ENCODE data around the gene CD320. TPM values are rescaled to one million over a fixed set of nuclear protein-coding genes. Genes with fewer than 3 reads are reported as not detected.
A peak's percentile ranks its signal among the peaks of the same experiment; 100 is the strongest.

Gene CD320
- total and polyA plus RNA-seq, 4 donors = 19.1 to 55.6 (median 46.2) TPM

DNA sequence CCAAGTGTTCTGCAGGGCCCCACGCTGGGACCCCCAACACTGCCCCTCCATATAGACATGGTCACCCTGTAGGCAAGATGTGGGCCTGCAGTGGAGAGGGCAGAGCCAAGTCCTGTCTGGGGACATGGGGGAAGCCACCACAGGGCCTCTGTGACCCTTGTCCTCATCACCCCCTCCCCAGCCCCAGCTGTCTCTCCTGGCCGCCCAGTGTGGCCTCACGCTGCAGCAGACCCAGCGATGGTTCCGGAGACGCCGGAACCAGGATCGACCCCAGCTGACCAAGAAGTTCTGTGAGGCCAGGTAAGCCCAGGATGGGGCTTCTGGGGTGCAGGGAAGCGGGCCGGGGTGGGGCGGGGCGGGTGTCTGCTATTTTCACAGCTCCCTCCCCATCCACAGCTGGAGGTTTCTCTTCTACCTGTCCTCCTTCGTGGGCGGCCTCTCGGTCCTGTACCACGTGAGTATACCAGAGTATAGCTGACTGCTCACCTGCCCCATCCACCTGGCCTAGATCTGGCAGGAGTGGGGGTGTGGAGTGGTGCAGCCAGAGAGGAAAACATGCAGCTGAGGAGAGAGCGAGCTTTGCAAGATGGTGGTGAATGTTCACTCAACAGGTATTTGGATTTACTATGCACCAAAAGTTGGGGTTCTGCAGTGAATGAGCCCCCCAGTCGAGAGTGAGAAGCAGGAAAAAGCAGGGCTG, 52.6 kb downstream of the CD320 start:
- Histone ChIP-seq H3K4me3 (no peak overlapping the region), H3K4me1 (ENCODE audit: control insufficient read depth in 5 of 5, insufficient read depth in 5 of 5, low read length in 5 of 5) (no peaks in the 10 kb centered on the region), H3K9ac (ENCODE audit: insufficient read depth in 1 of 2, low read length in 2 of 2) (no peak overlapping the region), H3K27ac (ENCODE audit: low read depth in 1 of 2, low read length in 1 of 2) (no peak overlapping the region), H3K27me3 (ENCODE audit: control insufficient read depth in 3 of 3, insufficient read depth in 3 of 3, low read length in 2 of 3) (no peaks in the 10 kb centered on the region), H3K36me3 (ENCODE audit: control insufficient read depth in 4 of 4, insufficient read depth in 4 of 4, low read length in 4 of 4) (peaks cover 0 to 35% (median 15%) of the 10 kb centered on the region in 4 donors), H3K9me3 (ENCODE audit: control insufficient read depth in 4 of 4, insufficient read depth in 3 of 4, low read length in 3 of 4) (no peaks in the 10 kb centered on the region)
- DNase-seq (peak in 1 of 3 donors; percentile 10), ATAC-seq (ENCODE audit: insufficient read depth, low FRiP score) (no peak)
- 93 to 94% methylated on average over 17 to 18 of the region's 18 CpGs for WGBS, 2 donors
- TF ChIP-seq, protein P1, sequence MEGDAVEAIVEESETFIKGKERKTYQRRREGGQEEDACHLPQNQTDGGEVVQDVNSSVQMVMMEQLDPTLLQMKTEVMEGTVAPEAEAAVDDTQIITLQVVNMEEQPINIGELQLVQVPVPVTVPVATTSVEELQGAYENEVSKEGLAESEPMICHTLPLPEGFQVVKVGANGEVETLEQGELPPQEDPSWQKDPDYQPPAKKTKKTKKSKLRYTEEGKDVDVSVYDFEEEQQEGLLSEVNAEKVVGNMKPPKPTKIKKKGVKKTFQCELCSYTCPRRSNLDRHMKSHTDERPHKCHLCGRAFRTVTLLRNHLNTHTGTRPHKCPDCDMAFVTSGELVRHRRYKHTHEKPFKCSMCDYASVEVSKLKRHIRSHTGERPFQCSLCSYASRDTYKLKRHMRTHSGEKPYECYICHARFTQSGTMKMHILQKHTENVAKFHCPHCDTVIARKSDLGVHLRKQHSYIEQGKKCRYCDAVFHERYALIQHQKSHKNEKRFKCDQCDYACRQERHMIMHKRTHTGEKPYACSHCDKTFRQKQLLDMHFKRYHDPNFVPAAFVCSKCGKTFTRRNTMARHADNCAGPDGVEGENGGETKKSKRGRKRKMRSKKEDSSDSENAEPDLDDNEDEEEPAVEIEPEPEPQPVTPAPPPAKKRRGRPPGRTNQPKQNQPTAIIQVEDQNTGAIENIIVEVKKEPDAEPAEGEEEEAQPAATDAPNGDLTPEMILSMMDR (IDR thresholded peaks at IDR 0.05; ENCODE audit: control extremely low read depth, extremely low read depth) = no peak

DNA sequence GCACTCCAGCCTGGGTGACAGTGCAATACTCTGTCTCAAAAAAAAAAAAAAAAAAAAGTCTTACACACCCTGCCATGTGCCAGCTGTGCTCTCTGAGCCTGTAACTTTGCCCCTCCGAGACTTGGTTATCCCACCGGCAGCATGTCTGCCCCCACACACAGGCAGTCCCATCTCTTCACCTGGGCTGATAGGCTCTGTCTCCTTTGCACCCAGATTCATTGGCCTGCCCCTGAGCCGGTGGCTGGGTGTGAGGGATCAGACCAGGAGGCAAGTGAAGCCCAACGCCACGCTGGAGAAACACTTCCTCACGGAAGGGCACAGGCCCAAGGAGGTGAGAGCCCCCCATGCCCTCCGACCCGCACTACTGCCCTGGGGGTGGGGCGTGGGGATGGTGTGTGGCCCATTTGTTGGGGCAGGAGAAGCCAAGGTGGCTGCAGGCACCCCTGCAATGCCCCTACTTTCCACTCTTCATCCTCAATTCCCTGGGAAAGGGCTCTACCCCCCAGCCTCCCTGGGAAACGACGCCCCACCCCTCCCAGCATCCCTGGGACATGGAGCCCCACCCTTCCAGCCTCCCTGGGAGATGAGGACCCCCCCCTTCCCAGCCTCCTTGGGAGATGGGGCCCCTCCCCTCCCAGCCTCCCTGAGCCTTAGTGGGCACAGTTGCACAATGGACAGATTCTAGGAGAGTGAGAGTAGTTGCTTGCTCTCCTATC, 53.7 kb downstream of the CD320 start:
- DNase-seq (no peak), ATAC-seq (ENCODE audit: insufficient read depth, low FRiP score) (no peak)
- H3K27me3 ChIP-seq (ENCODE audit: control insufficient read depth in 3 of 3, insufficient read depth in 3 of 3, low read length in 2 of 3) = no peaks in the 10 kb centered on the region
- H3K36me3 ChIP-seq (ENCODE audit: control insufficient read depth in 4 of 4, insufficient read depth in 4 of 4, low read length in 4 of 4) = peaks cover 0 to 32% (median 15%) of the 10 kb centered on the region in 4 donors
- no peak overlapping the region for H3K27ac ChIP-seq (ENCODE audit: low read depth in 1 of 2, low read length in 1 of 2)
- 89 to 90% methylated on average over 11 of the region's 11 CpGs for WGBS, 2 donors
- no peaks in the 10 kb centered on the region for H3K9me3 ChIP-seq (ENCODE audit: control insufficient read depth in 4 of 4, insufficient read depth in 3 of 4, low read length in 3 of 4)
- no peaks in the 10 kb centered on the region for H3K4me1 ChIP-seq (ENCODE audit: control insufficient read depth in 5 of 5, insufficient read depth in 5 of 5, low read length in 5 of 5)
- H3K4me3 ChIP-seq = no peak overlapping the region
- no peak overlapping the region for H3K9ac ChIP-seq (ENCODE audit: insufficient read depth in 1 of 2, low read length in 2 of 2)
- TF ChIP-seq, protein P1 (IDR thresholded peaks at IDR 0.05; ENCODE audit: control extremely low read depth, extremely low read depth) = no peak

DNA sequence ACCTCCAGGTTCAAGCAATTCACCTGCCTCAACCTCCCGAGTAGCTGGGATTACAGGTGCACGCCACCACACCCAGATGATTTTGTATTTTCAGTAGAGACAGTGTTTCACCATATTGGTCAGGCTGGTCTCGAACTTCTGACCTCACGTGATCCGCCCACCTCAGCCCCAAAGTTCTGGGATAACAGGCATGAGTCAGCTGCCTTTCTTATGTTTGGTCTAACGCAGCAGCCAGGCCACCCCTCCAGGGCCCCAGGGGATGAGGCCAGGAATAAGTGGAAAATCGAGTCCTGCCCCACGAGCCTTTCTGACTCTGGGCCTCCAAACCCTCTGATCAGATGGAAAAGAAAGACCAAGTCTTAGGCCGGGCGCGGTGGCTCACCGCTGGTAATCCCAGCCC, 54.5 kb downstream of the CD320 start:
- 86 to 94% methylated on average over 12 of the region's 12 CpGs for WGBS, 2 donors
- Histone ChIP-seq H3K27ac (ENCODE audit: low read depth in 1 of 2, low read length in 1 of 2) (no peak overlapping the region), H3K4me1 (ENCODE audit: control insufficient read depth in 5 of 5, insufficient read depth in 5 of 5, low read length in 5 of 5) (no peaks in the 10 kb centered on the region), H3K27me3 (ENCODE audit: control insufficient read depth in 3 of 3, insufficient read depth in 3 of 3, low read length in 2 of 3) (no peaks in the 10 kb centered on the region), H3K36me3 (ENCODE audit: control insufficient read depth in 4 of 4, insufficient read depth in 4 of 4, low read length in 4 of 4) (peaks cover 0 to 30% (median 13%) of the 10 kb centered on the region in 4 donors), H3K9me3 (ENCODE audit: control insufficient read depth in 4 of 4, insufficient read depth in 3 of 4, low read length in 3 of 4) (no peaks in the 10 kb centered on the region), H3K9ac (ENCODE audit: insufficient read depth in 1 of 2, low read length in 2 of 2) (no peak overlapping the region), H3K4me3 (no peak overlapping the region)
- TF ChIP-seq, protein P1 (IDR thresholded peaks at IDR 0.05; ENCODE audit: control extremely low read depth, extremely low read depth) = no peak
- no peak for DNase-seq
- no peak for ATAC-seq (ENCODE audit: insufficient read depth, low FRiP score)
